Loucy (cell line): ENCODE results near the gene HEPHL1.

Experiments used
- H2AFZ ChIP-seq: fragments of 200-600 bp; sonication (generic); 2 replicates; pipeline ENCODE4 v1.6.0; 2016; ENCODE audit warnings: antibody characterized with exemption, mild to moderate bottlenecking, low read length, moderate library complexity
- H3F3A ChIP-seq: fragments of 200-600 bp; 2 replicates; pipeline ENCODE4 v1.6.0; 2016; ENCODE audit warnings: antibody characterized with exemption, low read depth, mild to moderate bottlenecking
- H3K27me3 ChIP-seq: fragments of 200-600 bp; sonication (generic); 2 replicates; pipeline ENCODE4 v1.6.1; 2014; ENCODE audit warnings: low read length, mild to moderate bottlenecking; ENCODE audit not compliant: insufficient read depth, poor library complexity, severe bottlenecking
- H3K36me3 ChIP-seq: fragments of 200-600 bp; sonication (generic); 2 replicates; pipeline ENCODE4 v1.6.1; 2016; ENCODE audit warnings: low read length; ENCODE audit not compliant: insufficient read depth
- H3K4me1 ChIP-seq: fragments of 200-600 bp; sonication (generic); 2 replicates; pipeline ENCODE4 v1.5.1; 2014; ENCODE audit warnings: low read length, mild to moderate bottlenecking; ENCODE audit not compliant: insufficient read depth, poor library complexity, severe bottlenecking
- H3K4me2 ChIP-seq: fragments of 200-600 bp; sonication (generic); 2 replicates; pipeline ENCODE4 v1.6.0; 2014; ENCODE audit warnings: antibody characterized with exemption, low read length, low read depth, mild to moderate bottlenecking; ENCODE audit not compliant: poor library complexity, severe bottlenecking
- H3K4me3 ChIP-seq: fragments of 200-600 bp; sonication (generic); 2 replicates; pipeline ENCODE4 v1.5.1; 2014; ENCODE audit warnings: low read length, mild to moderate bottlenecking, mixed read lengths; ENCODE audit not compliant: poor library complexity, severe bottlenecking
- H3K79me2 ChIP-seq: fragments of 200-600 bp; sonication (generic); 2 replicates; pipeline ENCODE4 v1.6.1; 2014; ENCODE audit warnings: low read length; ENCODE audit not compliant: insufficient read depth
- H3K9ac ChIP-seq: fragments of 200-600 bp; sonication (generic); 2 replicates; pipeline ENCODE4 v1.6.0; 2014; ENCODE audit warnings: mild to moderate bottlenecking, low read depth, low read length, moderate library complexity; ENCODE audit not compliant: poor library complexity, severe bottlenecking
- H3K9me2 ChIP-seq: fragments of 200-600 bp; sonication (generic); replicated peaks from 2 replicates; pipeline ENCODE4 v1.6.1; 2016; ENCODE audit warnings: low read depth, low read length, mixed read lengths
- H3K9me3 ChIP-seq: fragments of 200-600 bp; sonication (generic); 2 replicates; pipeline ENCODE4 v1.6.1; 2014; ENCODE audit warnings: mild to moderate bottlenecking, antibody characterized with exemption, low read length, low read depth; ENCODE audit not compliant: insufficient read depth
- H4K20me1 ChIP-seq: fragments of 200-600 bp; sonication (generic); 2 replicates; pipeline ENCODE4 v1.6.0; 2014; ENCODE audit warnings: antibody characterized with exemption, low read length, mild to moderate bottlenecking; ENCODE audit not compliant: insufficient read depth, poor library complexity, severe bottlenecking
- CTCF ChIP-seq: fragments of 200-600 bp; sonication (generic); conservative IDR thresholded peaks from 2 replicates; pipeline ENCODE4 v1.5.1; 2014; ENCODE audit warnings: mild to moderate bottlenecking, antibody characterized with exemption, low read length
- EZH2phosphoT487 ChIP-seq: fragments of 200-600 bp; IDR thresholded peaks from 2 replicates; pipeline ENCODE4 v1.6.1; 2018; ENCODE audit warnings: antibody characterized with exemption, mild to moderate bottlenecking, moderate library complexity, borderline replicate concordance

Gene HEPHL1

GRCh38 chr11:94144664-94145063 lies 123.5 kb downstream of the HEPHL1 start:
- no peak overlapping the region for H2AFZ ChIP-seq
- no peaks in the 10 kb centered on the region for H3K27me3 ChIP-seq
- H3K79me2 ChIP-seq, result peaks cover 94% of the 10 kb centered on the region
- H3F3A ChIP-seq, result no peaks in the 10 kb centered on the region
- no peak overlapping the region for H3K9ac ChIP-seq
- H3K4me1 ChIP-seq, result peaks cover 43% of the 10 kb centered on the region
- TF ChIP-seq CTCF, result no peak
- no peak for TF ChIP-seq EZH2phosphoT487
- no peak overlapping the region for H3K4me3 ChIP-seq
- H3K9me3 ChIP-seq, result no peaks in the 10 kb centered on the region
- H3K4me2 ChIP-seq, result no peak overlapping the region
- H3K36me3 ChIP-seq, result no peaks in the 10 kb centered on the region
- H3K9me2 ChIP-seq, result no peaks in the 10 kb centered on the region
- peaks cover 55% of the 10 kb centered on the region for H4K20me1 ChIP-seq

GRCh38 chr11:94145431-94145830 lies 124.3 kb downstream of the HEPHL1 start:
- Histone ChIP-seq H3K9me2 (no peaks in the 10 kb centered on the region), H3K4me3 (no peak overlapping the region), H2AFZ (no peak overlapping the region), H3K4me2 (no peak overlapping the region), H3K9me3 (no peaks in the 10 kb centered on the region), H3K36me3 (no peaks in the 10 kb centered on the region), H3K4me1 (peaks cover 36% of the 10 kb centered on the region), H3K27me3 (no peaks in the 10 kb centered on the region), H3K79me2 (peaks cover 94% of the 10 kb centered on the region), H3F3A (no peaks in the 10 kb centered on the region), H4K20me1 (peaks cover 51% of the 10 kb centered on the region), H3K9ac (no peak overlapping the region)
- no peak for TF ChIP-seq CTCF
- TF ChIP-seq EZH2phosphoT487, result no peak

GRCh38 chr11:94145916-94146315 lies 124.8 kb downstream of the HEPHL1 start:
- Histone ChIP-seq H3K4me3 (no peak overlapping the region), H3K9me3 (no peaks in the 10 kb centered on the region), H3K27me3 (no peaks in the 10 kb centered on the region), H4K20me1 (peaks cover 49% of the 10 kb centered on the region), H3K9me2 (no peaks in the 10 kb centered on the region), H3K36me3 (no peaks in the 10 kb centered on the region), H3K4me1 (peaks cover 34% of the 10 kb centered on the region), H3K9ac (no peak overlapping the region), H2AFZ (no peak overlapping the region), H3K79me2 (peaks cover 96% of the 10 kb centered on the region), H3F3A (no peaks in the 10 kb centered on the region), H3K4me2 (no peak overlapping the region)
- TF ChIP-seq CTCF, result no peak
- TF ChIP-seq EZH2phosphoT487, result no peak
